ENCODE measurements around the gene SPEM2.

DNA sequence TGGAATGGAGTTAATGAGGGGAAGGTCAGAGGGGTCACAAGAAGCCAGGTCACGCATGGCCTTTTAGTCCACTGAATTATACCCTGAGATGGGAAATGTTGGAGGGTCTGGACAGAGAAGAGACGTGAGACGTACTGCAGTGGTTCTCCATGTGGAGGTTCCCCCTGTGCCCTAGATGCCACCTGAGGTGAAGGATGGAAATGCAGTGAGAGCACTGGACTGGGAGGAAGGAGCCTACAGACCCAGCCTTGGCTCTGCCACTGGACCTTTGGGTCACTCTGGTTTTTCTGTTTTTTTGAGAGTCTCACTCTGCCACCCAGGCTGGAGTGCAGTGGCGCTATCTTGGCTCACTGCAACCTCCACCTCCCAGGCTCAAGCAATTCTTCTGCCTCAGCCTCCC, 29.3 kb upstream of the SPEM2 start:
- no peak for TF ChIP-seq POLR2A (IDR thresholded peaks at IDR 0.05; ENCODE audit: low read length)
- no peak for TF ChIP-seq GATA1 (IDR thresholded peaks at IDR 0.05; ENCODE audit: low read depth, low read length)

Data from erythroblast (primary cell).